ENCODE measurements around the gene RASSF6.
A peak's percentile ranks its signal among the peaks of the same experiment; 100 is the strongest.
"Not testable (repeated sequence)": the region's sequence is repeated elsewhere in the genome, so short reads cannot be mapped to it uniquely, and the experiment has no call there.

RASSF6 gene

DNA sequence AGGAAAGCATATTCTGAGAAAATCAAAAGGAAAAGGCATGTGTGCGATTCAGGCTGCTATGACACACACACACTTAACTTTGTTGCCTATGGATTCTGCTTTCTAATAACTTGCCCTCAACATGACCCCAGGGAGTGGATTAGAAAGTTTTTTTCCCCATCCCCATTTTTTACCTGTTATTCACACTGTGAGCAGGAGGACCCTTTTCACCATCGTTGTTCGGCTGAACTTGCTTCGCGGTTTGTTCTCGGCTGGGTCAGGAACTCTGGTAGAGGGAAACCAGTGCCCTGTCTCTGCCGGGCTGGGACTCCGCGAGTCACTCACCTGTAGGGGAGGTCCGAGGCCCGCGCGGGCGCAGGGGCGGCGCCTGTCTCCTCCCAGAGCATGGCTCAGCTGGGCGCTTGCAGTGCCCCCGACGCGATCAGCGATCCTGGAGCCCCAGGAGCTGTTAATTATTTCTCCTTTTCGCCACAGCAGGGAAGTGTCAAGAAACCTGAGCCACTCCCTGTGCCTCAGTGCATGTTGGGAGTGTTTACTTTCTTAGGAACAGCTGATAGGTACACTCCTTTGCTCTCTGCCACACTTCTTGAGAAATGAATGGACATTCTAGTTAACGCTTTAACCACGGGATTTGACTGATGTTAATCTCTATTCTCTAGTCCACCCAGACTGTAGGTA, at the start of gene RASSF6:
RASSF6 (minus strand) TSS at position 322 of the 678 bp plus-strand sequence. CDS start 8,641 bp downstream, outside the sequence.
- no peak for FAIRE-seq

DNA sequence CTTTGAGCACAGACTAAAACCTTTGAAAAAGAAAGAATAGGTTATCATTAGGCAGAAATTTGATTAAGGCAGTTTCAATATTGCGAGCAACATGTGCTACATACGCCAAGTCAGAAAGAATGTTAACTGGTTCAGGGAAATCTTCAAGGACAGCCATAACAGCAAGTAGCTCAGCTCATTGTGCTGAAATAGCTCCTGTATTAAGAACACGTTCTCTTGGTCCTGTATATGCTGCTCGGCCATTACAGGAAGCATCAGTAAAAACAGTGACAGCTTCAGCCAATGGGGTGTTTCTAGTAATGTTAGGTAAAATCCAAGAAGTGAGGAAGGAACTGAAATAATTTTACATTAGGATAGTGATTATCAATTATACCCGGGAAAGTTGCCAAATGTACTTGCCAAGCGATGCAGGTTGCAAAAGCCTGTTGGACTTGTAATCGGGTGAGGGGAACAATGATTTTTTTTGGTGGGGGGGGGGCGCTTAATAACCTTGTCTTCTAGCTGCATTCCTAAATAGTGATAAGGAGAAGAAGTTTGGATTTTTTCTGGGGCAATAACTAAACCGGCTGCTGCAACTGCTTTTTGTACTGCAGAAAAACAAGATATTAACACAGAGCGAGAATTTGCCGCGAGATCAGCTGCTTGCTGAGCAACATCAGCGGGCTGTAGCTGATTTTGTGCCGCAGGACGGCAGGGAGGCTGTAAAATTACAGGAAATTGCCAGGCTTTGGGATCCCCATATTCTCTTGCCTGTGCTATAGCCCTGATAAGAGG, 49.4 kb upstream of the RASSF6 start:
- no peak for FAIRE-seq

DNA sequence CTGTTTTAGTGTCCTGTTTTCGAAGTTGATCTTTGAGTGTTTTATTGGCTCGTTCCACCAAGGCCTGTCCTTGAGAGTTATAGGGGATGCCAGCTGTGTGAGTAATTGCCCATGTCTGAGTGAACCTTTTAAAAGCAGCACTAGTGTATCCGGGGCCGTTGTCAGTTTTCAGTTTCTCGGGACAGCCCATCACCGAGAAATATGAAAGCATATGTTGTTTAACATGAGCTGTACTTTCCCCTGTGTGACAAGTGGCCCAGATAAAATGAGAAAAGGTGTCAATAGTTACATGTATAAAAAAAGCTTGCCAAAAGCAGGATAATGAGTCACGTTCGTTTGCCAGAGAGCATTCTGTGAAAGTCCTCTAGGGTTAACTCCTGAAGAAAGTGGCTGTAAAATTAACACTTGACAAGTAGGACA, 48.6 kb upstream of the RASSF6 start:
- no peak for FAIRE-seq

DNA sequence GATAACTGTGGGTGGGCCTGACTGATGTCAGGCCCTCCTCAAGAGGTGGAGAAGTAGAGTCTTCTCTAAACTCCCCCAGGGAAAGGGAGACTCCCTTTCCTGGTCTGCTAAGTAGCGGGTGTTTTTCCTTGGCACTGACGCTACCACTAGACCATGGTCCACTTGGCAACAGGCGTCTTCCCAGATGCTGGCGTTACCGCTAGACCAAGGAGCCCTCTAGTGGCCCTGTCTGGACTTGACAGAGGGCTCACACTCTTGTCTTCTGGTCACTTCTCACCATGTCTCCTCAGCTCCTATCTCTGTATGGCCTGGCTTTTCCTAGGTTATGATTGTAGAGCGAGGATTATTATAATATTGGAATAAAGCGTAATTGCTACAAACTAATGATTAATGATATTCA, 45.7 kb upstream of the RASSF6 start:
- FAIRE-seq = not testable (repeated sequence)

DNA sequence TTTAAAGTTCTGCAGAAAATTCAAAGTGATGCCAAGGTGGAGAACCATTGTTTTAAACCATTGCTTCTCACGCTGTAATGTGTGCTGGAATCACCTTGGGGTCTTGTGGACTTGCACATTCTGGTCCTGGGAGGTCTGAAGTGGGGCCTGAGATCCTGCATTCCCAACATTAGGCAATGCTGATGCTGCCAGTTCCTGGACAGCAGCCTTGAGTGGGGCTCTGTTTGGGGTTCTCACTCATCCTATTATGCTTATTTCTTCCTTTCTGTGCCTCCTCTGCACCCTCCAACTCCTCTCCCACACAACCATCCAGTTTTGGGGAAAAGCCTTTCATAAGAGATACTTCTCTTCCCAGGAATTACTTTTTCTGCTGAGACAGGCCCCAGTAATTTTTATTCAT, 44.2 kb upstream of the RASSF6 start:
- FAIRE-seq = no peak

- FAIRE-seq = no peak
These were observed 43.3 kb upstream of the RASSF6 start for GRCh38 chr4:73663576-73663975.

- FAIRE-seq = no peak
These were observed 42.7 kb upstream of the RASSF6 start for GRCh38 chr4:73662709-73663546.

- no peak for FAIRE-seq
These were observed 41.4 kb upstream of the RASSF6 start for GRCh38 chr4:73661646-73662119.

GRCh38 chr4:73660808-73661207, 40.6 kb upstream of the RASSF6 start:
- FAIRE-seq = no peak

GRCh38 chr4:73653695-73654106, 33.5 kb upstream of the RASSF6 start:
- peak; percentile 7 for FAIRE-seq

- FAIRE-seq = no peak
These were observed 30.0 kb upstream of the RASSF6 start for GRCh38 chr4:73650250-73650649.

GRCh38 chr4:73648478-73648877, 28.2 kb upstream of the RASSF6 start:
- FAIRE-seq = no peak

DNA sequence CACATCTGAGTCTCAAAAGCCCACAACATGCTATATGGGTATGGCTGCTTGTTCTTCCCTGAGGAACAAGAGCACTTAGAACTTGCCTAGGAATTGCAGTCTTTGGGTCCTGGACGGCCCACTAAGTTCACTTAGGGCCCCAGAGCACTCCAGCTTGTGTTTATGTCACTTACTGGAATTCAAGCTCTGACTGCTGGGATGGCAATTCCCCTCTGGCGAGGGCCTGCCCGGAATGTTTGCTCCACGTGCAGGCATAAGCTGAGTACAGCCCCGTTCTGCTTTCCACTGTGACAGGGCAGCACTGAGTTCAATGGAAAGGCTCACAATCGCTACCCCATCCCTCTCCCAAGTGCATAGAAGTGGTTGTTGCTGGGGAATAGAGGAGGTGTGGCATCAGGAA, 25.9 kb upstream of the RASSF6 start:
- FAIRE-seq = no peak

GRCh38 chr4:73631565-73632226, 11.5 kb upstream of the RASSF6 start:
- FAIRE-seq = no peak

DNA sequence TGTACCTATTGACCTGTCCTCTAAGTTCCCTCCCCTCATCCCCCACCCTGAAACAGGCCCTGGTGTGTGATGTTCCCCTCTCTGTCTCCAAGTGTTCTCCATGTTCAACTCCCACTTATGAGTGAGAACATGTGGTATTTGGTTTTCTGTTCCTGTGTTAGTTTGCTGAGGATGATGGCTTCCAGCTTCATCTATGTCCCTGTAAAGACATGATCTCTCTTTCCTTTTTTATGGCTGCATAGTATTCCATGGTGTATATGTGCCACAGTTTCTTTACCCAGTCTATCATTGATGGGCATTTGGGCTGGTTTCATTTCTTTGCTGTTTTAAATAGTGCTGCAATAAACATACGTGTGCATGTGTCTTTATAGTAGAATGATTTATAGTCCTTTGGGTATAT, 8.6 kb upstream of the RASSF6 start:
- FAIRE-seq = not testable (repeated sequence)

DNA sequence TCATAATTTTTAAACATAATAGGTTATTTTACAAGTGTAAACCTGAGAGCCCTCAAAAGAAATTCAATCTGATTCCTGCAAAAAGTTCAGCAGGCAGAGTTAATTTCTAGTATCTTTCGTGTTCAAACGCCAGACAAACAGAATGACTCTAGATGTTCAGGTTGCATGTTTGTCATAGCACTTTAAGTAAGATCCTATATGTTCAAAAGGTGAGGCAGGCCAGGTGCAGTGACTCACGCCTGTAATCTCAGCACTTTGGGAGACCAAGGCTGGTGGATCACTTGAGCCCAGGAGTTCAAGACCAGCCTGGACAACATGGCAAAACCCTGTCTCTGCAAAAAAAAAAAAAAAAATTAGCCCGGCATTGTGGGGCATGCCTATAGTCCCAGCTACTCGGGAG, 1.1 kb upstream of the RASSF6 start:
- FAIRE-seq = no peak

GRCh38 chr4:73619346-73619745, 890 bp downstream of the RASSF6 start:
- no peak for FAIRE-seq

GRCh38 chr4:73617256-73617655, 3.0 kb downstream of the RASSF6 start:
- FAIRE-seq = no peak

DNA sequence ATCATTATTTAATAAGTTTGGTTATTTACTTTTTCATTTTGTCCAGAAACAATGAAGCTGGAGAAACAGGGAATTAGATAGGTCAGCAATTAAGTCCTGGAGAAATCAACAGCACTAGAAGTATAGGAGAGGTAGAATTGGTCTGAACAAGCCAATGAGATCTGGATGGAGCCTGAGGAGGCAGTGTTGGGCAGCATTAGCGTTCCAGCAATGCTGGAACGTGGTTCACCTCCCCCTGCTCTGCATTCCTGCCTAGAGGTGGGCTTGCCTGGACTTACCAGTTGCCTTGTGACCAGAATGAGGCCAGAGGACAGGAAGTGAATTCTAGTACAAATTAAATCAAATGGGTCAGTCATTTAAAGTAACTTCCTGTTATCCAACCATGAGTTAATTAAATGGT, 4.6 kb downstream of the RASSF6 start:
- FAIRE-seq = no peak

DNA sequence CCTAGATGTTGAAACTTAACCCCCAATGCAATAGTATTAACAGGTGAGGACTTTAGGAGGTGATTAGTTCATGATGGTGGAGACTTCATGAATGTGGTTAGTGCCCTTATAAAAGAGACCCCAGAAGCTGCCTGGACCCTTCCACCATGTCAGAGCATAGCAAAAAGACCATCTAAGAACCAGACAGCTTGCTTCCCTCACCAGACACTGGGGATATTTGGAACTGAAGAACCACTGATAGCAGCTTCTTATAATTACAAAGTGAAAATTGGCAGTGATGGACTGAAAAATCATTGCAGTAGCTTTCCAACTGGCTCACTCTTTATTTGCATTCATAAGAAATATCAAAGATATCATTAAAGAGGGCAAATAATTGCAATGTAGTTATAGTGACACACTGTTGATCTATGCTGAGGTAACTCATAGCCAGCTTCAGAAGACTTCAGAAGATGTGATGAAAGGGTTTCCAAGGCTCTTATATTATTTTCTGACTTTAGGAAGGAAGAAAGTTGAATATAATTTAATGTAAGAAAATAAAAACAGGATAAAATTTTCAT, 5.8 kb downstream of the RASSF6 start:
- no peak for FAIRE-seq

DNA sequence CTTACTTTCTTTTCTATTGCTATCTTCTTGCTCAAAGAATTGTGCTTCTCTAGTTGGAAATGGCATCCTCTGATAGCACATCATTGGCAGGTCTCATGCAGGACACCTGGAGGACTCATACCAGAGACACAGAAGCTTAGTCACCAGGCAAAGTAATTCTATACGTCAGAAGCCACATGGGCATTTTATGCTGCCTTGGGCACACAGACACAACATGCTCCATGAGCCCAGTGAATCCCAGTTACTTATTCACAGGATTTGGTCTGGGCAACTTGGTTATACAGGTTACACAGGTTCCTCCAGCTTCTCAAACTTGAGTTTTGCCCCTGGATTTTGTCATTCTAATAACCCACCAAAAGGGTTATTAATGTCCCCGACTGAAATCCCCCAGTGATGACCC, 7.1 kb downstream of the RASSF6 start:
- no peak for FAIRE-seq

GRCh38 chr4:73612032-73612431, 8.2 kb downstream of the RASSF6 start:
- FAIRE-seq = no peak

GRCh38 chr4:73609706-73610105, 10.5 kb downstream of the RASSF6 start:
- FAIRE-seq = no peak
